Measurements from ENCODE around the gene PLPP7.
"Not testable (repeated sequence)": the region's sequence is repeated elsewhere in the genome, so short reads cannot be mapped to it uniquely, and the experiment has no call there.

The PLPP7 gene

GRCh38 chr9:131307974-131308373 is 18.5 kb downstream of the PLPP7 start:
- DNase-seq = no peak

GRCh38 chr9:131308452-131308851 is 18.9 kb downstream of the PLPP7 start:
- no peak for DNase-seq

GRCh38 chr9:131308906-131309529 is 19.5 kb downstream of the PLPP7 start:
- DNase-seq = no peak

GRCh38 chr9:131309530-131310276 is 20.2 kb downstream of the PLPP7 start:
- no peak for DNase-seq

- DNase-seq = peak; percentile 51
These were observed 21.5 kb downstream of the PLPP7 start for GRCh38 chr9:131310833-131311554.

- DNase-seq = no peak
These were observed 22.7 kb downstream of the PLPP7 start for GRCh38 chr9:131312246-131312645.

GRCh38 chr9:131312822-131313770 is 23.6 kb downstream of the PLPP7 start:
- DNase-seq = no peak

GRCh38 chr9:131318231-131319085 is 28.9 kb downstream of the PLPP7 start:
- DNase-seq = no peak

GRCh38 chr9:131319486-131319885 is 30.0 kb downstream of the PLPP7 start:
- DNase-seq = no peak

GRCh38 chr9:131320031-131320685 is 30.6 kb downstream of the PLPP7 start:
- no peak for DNase-seq

GRCh38 chr9:131323629-131324028 is 34.1 kb downstream of the PLPP7 start:
- DNase-seq = no peak

GRCh38 chr9:131324736-131325679 is 35.5 kb downstream of the PLPP7 start:
- DNase-seq = no peak

- DNase-seq = no peak
These were observed 39.7 kb downstream of the PLPP7 start for GRCh38 chr9:131329241-131329641.

- no peak for DNase-seq
These were observed 41.5 kb downstream of the PLPP7 start for GRCh38 chr9:131330814-131331600.

GRCh38 chr9:131331996-131332395 is 42.5 kb downstream of the PLPP7 start:
- DNase-seq = not testable (repeated sequence)

- no peak for DNase-seq
These were observed 44.5 kb downstream of the PLPP7 start for GRCh38 chr9:131333771-131334628.

GRCh38 chr9:131334629-131335367 is 45.3 kb downstream of the PLPP7 start:
- no peak for DNase-seq
